NCI-H2227 (cell line): ENCODE data around the gene C2CD5.
"Not testable (repeated sequence)": the region's sequence is repeated elsewhere in the genome, so short reads cannot be mapped to it uniquely, and the experiment has no call there.

Experiments
- DNase-seq: peaks from one replicate; lab custom pipeline; 2025; ENCODE audit not compliant: unreplicated experiment; lab: John Stamatoyannopoulos, UW

The C2CD5 gene

DNA sequence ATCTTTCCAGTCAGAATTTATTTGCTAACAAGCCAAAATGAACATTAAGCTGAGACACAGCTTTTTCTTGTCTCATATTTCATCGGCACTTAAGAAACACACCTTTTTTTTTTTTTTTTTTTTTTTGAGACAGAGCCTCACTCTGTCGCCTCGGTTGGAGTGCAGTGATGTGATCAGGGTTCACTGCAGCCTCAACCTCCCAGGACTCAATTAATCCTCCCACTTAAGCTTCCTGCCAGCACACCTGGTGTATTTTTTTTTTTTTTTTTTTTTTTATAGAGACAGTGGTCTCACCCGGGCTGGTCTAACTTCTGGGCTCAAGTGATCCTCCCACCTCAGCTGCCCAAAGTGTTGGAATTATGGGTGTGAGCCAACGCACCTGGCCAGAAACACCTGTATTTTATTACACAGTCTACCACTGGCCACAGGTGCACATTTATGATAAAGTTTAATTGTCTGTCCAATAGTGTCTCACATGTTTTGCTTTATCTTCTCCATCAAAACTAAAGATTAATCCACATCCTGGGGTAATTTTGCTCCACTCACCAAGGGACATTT is 62.7 kb downstream of the C2CD5 start:
- DNase-seq = no peak

DNA sequence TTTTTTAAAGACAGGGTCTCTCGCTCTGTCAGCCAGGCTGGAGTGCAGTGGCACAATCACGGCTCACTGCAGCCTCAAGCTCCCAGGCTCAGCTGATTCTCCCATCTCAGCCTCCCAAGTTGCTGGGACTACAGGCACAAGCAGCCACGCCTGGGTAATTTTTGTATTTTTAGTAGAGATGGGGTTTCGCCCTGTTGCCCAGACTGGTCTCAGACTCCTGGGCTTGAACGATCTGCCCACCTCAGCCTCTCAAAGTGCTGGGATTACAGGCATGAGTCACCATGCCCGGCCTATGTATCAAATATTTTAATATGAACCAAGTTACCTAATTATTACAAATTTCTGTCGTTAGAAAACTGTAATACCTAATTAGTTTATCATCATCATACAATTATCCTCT is 63.5 kb downstream of the C2CD5 start:
- not testable (repeated sequence) for DNase-seq

DNA sequence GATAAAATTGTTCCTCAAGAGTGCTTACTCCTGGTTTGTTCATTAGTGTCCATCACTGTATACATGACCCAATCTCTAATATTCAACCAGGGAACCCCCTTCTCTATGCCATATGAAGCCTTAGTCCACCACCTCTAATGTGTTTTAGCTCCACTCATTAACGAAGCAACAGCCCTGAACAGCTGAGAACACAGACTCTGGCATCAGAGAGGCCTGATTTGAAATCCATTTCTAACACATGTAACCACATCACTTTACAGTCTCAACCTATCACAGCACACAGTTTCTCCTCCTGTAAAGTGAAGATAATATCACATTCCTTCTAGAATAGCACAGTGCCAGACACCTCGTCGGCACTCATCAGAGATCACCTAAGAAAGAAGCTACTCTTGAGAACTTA is 64.3 kb downstream of the C2CD5 start:
- DNase-seq = no peak

DNA sequence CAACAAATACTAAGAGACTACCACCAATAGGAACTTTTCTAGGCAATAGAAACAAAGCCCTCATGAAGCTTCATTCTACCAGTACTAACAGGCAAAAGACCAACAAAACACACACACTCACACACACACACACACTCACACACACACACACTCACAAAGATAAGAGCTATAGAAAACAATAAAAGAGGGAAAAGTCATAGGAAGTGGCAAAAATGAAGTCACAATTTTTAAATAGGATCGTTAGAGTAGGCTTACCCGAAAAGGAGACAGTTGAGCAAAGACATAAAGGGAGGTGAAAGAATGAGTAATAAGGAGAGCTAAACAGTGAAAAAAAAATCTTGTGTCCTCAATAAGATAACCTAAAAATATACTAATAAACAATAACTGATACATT is 66.5 kb downstream of the C2CD5 start:
- no peak for DNase-seq

DNA sequence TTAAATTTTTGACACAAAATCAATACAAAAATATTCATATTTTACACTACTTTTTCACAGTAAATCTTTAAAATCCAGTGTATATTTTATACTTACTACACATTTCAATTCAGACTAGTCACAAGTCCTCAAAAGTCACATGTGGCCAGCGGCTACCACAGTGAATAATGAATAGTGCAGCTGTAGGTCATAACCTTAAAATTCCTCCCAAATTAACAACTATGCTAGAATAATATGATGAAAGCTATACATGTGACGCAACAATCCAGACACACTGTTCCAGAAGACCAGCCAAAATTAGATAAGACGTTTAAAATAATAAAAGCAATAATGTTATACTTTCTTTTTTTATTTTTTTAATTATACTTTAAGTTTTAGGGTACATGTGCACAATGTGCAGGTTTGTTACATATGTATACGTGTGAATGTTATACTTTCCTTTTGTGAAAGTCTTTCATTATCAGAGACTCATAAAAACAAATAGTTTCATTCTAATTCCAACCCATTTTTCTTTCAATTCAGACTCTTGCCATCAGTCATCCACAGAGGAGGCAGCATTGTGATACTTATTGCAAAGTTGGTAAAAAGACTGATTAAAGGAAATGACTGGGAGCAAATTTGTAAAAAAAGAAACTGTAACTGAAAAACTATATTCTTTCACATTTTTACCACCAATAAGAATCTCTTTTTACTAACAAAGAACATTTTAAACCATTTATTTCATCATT is 67.0 kb downstream of the C2CD5 start:
- DNase-seq = no peak

DNA sequence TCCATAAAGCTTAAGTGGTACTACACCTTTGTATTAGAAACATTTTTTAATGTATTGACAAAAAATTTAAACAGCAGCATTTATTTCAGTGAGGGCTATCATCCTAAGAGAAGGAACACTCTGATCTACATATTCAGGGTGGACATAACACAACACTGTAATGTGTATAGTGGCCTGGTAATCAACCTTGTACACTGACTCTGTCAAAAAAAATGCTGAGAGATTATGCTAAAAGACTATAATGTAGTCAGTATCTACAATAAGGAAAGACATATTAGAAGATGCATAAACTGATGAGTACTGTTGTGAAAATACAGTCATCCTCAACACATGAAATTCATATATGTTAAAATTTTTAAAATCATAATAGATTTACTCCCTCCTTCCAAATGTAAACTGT is 68.2 kb downstream of the C2CD5 start:
- no peak for DNase-seq

DNA sequence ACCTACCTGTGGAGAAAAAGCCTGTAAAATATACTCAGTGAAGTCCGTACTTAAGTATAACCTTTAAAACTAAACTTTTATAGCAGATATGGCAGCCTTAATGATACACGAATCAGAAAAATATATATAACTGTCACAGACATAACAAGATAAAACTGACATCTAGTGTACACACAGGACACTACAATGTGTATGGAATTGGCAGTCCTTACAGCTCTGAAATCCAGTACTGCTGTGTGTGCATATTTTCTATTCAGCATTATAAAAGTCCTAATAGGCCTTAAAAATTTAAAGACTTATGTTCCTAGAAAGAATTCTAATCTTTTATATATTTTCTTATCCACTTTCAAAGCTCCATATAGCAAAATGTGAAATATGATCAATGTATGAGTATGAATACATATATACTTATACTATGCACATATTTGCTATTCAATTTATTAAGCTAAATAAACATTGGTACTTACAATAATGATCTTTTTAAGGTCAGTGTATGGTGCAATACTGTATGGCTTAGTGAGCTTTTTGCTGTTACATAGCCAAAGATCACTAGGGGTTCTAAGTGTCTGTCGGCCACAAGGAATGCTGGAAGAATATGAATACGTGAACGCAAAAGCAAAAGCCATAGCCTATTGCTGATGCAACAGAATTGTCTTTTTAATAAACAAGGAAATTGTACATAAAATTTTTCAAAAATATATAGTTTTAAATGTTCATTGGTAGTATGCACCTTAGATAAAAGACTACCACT is 69.2 kb downstream of the C2CD5 start:
- no peak for DNase-seq

DNA sequence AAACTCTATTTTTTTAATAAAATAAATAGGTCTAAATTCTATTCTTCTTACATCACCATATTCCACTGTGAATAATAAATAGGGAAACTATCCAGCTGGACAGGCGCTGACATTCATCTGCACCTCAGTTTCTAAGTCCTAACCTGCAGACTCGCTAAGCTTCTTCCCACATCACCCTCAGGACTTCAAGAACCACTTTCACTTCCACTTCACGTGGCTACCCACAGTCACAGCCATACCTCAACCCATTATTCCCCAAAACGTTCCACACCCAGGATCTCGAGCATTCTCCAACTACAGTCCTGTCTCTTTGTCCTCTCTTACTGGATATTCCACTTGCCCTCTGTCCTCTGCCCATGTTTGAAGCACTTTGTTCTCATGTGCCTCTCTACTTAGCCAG is 71.1 kb downstream of the C2CD5 start:
- DNase-seq = no peak

DNA sequence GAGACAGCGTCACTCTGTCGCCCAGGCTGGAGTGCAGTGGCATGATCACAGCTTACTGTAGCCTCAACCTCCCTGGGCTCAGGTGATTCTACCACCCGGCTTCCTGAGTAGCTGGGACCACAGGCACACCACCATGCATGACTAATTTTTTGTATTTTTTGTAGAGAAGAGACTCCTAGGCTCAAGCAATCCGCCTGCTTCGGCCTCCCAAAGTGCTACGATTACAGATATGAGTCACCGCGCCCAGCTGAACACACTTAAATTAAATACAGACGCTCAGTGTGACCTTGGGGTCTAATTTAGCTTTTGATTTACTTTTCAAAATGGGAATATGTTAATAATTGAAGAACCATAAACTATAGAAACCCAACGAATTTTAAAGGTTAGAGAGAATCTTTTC is 77.2 kb downstream of the C2CD5 start:
- DNase-seq = no peak

DNA sequence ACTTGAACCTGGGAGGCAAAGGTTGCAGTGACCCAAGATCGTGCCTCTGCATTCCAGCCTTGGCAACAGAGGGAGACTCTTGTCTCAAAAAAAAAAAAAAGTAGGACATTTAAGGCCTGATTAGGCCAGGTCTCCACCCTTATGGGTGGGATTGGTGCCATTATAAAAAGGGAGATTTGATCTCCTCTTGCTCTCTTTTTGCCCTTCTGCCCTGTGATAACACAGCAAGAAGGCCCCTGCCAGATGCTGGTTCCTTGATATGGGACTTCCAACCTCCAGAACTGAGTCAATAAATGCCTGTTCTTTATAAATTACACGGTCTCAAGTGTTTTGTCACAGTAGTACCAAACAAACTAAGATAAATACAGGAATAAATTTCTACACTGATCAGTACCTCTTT is 81.0 kb downstream of the C2CD5 start:
- no peak for DNase-seq

DNA sequence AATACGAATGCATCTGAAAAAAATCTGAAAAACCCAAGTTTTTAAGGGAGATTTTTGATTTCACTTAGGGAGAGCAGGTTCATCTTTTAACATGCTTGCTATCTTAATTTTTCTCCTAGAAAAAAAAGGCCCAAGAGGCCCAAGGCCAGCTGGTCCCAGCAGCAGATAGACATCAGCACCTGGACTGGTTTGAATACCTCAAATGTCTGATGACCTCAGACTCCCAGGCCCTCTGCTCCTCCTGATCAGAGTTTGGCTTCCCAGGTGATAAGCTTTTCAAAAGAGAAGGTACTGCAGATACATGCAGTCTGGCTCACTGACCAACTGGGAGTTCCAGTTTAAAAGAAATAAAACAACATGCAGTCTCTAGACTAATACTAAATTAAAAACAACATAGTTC is 82.6 kb downstream of the C2CD5 start:
- no peak for DNase-seq

DNA sequence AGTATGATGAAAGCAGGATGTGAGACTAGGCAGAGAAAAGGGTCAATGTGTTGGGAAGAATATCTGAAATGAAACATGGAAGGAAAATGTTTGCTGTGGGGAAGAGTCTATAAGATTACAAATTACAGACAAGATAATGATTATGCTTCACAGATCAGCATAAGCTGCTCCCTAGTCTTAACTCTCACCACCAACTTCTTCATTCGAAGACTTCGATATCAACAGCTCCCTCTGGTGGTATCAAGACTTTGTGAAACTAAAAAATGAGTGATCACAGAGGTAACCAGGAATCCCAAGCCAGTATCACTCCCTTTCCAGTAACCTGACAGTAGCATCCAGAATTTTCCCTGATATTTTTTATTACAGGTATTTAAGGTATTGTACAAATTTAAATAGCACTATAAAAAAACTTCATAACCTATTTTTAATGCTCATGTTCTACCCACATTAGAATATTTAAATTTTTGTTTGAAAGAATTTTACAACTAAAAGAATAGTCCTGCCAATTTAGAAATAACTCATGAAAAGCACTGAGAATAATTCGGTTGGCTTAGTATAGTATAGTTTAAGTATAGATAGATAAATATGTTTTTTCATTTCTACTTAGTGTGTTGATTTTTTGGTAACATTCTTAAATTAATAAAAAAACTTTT is 84.4 kb downstream of the C2CD5 start:
- peak; percentile 59 for DNase-seq

DNA sequence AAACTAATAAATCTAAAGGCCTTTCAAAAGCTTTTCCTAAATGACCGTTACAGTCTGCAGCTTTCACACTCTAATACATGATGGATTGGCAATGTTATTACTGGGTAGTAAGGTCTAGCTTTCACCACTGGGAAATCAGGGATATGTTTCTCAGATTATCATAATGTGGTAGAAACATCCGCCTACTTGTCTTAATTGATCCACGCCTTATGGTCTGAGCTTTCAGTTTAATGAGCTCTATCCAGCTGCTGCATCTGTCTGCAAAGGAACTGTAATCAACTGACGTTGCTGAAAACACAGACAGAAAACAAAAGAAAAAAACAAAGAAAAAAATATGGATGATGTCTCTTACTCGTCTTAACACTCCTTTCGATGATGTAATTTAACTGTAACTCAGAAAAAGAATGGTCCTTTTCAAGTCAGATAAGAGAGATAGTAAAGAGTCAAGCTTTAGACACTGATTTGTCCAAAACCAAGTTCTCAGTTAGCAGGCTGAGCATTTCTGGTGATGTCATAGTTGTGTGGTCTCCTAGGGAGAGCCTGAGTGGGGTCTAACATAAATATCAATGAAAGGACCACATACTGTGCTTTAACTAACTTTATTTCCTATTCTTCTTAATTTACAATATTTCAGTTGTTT is 85.9 kb downstream of the C2CD5 start:
- no peak for DNase-seq

DNA sequence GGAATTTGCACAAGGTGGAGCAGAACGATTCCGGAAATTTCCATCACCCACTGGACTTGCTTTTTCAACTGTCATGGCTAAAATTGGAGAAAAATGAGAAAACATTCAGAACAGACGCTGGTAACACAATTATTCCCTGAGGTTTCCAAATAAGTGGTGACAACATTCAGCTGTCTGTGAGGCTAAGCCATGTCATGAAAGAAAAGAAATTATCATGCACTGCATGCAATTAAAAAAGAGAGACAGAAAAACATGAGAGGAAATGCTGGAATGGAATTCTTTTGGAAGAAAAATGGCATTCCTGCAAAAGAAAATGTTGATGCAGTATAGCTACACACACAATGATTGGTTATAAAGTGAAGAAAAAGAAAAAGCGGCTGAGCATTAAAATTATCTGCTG is 87.3 kb downstream of the C2CD5 start:
- no peak for DNase-seq

DNA sequence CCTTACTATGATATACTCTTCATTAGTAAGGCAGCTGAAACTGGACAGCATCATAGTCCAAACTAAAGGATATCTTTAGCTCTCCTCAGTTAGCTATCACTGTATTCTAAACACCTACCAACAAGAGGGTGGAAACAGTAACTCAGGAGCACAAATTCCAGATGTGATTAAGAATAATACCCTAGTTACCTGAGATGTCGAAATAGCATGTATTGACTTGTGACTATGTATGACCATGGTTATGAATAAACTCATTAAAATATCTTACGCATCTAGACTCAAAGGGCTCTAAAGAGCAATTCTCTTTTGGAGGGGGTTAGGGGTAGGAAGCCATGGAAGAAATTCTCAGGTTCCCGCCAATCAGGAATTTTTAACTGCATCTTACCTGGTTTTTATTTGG is 90.8 kb downstream of the C2CD5 start:
- DNase-seq = no peak

DNA sequence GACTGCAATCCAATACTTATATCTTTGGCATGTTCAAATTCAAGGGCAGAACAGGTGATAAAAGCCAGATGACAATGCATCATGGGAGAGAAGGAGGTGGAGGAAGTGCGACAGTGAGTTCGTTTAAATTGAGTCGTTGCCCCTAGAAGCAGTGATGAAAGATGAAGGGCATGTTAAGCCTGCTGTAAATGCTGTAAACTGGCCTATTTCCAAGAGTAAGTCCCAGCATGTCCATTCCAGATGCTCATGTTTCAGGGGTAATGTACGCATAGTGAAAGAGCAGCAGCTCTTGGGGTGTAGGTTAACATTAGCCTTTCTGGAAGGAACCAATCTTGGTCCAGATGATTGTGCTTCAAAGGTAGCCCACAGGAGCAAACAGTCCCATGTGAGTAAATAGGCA is 97.1 kb downstream of the C2CD5 start:
- no peak for DNase-seq

DNA sequence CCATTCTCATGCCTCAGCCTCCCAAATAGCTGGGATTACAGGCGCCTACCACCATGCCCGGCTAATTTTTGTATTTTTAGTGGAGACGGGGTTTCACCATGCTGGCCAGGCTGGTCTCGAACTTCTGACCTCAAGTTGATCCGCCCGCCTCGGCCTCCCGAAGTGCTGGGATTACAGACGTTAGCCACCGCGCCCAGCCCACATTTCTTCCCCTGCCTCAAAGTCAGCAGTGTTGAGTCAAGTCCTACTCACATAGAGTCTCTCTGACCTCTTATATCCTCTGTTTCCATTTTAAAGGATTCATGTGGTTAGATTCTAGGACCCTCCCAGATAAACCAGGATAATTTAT is 100.1 kb downstream of the C2CD5 start:
- not testable (repeated sequence) for DNase-seq

DNA sequence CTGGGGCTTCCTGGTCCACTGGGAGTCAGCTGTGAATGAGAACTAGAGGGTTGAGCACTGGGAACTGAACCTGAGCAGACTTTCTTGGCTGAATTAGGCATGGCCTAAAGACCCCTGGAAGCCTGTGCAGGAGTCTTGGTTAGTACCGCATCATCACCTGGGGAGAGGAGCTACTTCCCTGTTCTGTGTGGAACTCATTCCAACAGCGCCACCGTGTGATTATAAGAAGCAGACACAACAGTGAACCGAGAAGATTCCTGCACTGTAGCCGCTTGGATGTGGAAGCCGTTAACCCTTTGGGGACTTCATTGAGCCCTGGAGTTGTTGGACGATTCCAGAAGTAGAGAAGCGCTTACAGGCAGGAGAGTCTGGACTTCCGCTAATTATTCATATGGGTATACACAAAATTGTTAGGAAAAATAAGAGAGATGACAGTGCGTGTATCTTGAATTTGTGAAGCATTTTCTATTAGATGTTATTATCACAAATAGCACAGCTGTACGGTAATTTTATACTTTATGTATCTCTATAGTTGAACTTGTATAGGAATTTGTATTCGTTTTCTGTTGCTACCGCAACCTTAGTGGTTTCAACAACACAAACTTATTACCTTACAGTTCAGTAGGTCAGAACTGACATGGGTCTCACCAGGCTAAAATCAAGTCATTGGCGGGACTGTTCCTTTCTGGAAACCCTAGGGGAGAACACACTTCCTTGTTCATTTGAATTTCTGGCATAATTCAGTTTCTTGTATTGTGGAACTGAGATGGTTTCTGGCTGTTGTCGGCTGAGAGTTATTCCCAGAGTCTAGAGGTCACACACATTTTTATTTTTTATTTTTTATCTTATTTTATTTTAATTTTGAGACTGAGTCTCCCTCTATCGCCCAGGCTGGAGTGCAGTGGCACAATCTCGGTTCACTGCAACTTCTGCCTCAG is 100.7 kb downstream of the C2CD5 start:
- peak; percentile 75 for DNase-seq

DNA sequence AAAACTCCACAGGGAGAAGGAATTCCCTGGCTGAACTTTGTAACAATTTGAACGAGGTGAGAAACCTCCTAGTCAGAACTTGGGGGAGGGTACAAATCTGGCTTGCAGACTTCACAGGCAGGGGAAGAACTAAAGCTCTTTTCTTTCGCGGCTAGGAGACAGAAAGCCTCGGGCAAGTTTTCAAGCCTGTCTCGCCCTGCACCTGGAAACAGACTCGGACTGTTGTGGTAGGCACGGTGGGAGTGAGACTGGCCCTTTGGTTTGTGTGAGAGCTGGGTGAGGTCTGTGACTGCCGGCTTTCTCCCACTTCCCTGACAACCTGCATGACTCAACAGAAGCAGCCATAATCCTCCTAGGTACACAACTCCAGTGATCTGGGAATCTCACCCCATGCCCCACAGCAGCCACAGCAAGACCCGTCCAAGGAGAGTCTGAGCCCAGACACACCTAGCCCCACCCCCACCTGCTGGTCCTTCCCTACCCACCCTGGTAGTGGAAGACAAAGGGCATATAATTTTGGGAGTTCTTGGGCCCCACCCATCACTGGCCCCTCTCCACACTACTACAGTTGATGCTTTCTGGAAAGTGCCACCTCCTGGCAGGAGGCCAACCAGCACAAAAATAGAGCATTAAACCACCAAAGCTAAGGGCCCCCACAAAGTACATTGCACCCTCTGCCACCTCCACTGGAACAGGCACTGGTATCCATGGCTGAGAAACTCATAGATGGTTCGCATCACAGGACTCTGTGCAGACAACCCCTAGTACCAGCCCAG is 107.1 kb downstream of the C2CD5 start:
- no peak for DNase-seq

DNA sequence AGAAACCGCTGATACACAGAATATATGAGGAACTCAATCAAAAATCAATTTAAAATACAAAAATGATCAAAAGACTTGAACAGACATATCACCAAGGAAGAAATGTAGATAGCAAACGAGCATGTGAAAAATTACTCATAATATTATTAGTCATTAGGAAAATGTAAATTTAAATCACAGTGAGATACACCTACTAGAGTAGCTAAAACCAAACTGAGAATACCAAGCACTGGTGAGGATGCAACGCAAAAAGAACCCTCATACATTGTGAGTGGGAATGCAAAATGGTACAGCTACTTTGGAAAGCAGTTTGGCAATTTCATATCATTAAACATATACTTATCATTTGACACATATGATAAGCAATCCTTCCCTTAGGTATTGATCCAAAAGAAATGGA is 108.8 kb downstream of the C2CD5 start:
- no peak for DNase-seq
